Measurements from ENCODE around the gene AMIGO1. TPM values are rescaled to one million over a fixed set of nuclear protein-coding genes. Genes with fewer than 3 reads are reported as not detected.

AMIGO1 gene
- total RNA-seq, 1 experiment from 2014 or later, result 0.10 TPM

DNA sequence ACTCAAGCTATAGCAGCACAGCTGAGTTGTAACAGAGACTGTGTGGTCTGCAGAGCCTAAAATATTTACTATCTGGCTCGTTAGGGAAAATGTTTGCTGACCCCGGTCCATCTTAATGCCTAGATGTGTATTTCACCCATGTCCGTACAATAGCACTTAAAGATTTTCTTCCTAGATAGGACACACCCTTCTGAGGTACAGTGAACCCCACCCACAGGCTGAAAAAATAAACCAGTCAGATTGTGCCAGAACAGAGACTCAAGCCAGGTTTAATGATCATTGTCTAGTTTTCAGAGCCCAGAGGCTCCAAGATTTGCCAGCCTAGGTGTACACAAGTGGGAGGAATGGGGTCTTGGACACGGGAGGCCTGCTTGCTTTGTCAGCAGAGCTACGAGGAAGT, 5.6 kb downstream of the AMIGO1 start:
- H3K9me3 ChIP-seq (ENCODE audit: control insufficient read depth in 1 of 2, insufficient read depth in 1 of 2, low read depth in 1 of 2, low read length in 2 of 2), result no peaks in the 10 kb centered on the region
- no peak overlapping the region for H2AFZ ChIP-seq (ENCODE audit: low read depth, low read length, poor library complexity, severe bottlenecking)
- ChIA-PET POLR2A (no interaction called here), CTCF (interaction anchor here (0.7 to 2.3 kb wide), 2 partner anchors 10 kb away, joined by 3 to 8 read pairs; partner anchors contain the start of gene CYB561D1), RAD21 (ENCODE audit: low non-redundant PET in 1 of 2, low total read pairs in 2 of 2, uncharacterized antibody in 2 of 2, unreplicated experiment in 2 of 2) (no interaction called here)
- peaks cover 0 to 3% of the 10 kb centered on the region in 2 experiments; a peak in 1 of 4 replicates for H3K4me1 ChIP-seq (ENCODE audit: control insufficient read depth in 1 of 2, insufficient read depth in 2 of 2, low read length in 2 of 2)
- H3K9ac ChIP-seq (ENCODE audit: low read length), result no peak overlapping the region
- no peak overlapping the region for H3K4me3 ChIP-seq (replicated peaks in 1 of 2; ENCODE audit: low read depth in 1 of 2, low read length in 2 of 2)
- H3K27me3 ChIP-seq (ENCODE audit: insufficient read depth, low read length), result no peaks in the 10 kb centered on the region; the same call in 1 of the 2 replicates
- BruUV-seq (replicated peaks), result no TSS peak
- ATAC-seq (no peak), DNase-seq (ENCODE audit: low read depth, low spot score) (no peak)
- H4K20me1 ChIP-seq (ENCODE audit: insufficient read depth), result no peaks in the 10 kb centered on the region
- no peaks in the 10 kb centered on the region for H3K36me3 ChIP-seq (ENCODE audit: control insufficient read depth in 1 of 2, insufficient read depth in 2 of 2, low read length in 2 of 2)
- no peaks in the 10 kb centered on the region; the same call in 1 of the 2 replicates for H3K9me2 ChIP-seq (ENCODE audit: insufficient read depth)
- TF ChIP-seq, protein P1, sequence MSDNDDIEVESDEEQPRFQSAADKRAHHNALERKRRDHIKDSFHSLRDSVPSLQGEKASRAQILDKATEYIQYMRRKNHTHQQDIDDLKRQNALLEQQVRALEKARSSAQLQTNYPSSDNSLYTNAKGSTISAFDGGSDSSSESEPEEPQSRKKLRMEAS (IDR thresholded peaks at IDR 0.05), result no peak
- TF ChIP-seq ZFX (IDR thresholded peaks at IDR 0.05) (no peak), POLR2AphosphoS5 (IDR thresholded peaks at IDR 0.05; ENCODE audit: low read depth, low read length) (no peak), SRF (IDR thresholded peaks at IDR 0.05; ENCODE audit: low read depth) (no peak), POLR2A (IDR thresholded peaks at IDR 0.05; ENCODE audit: borderline replicate concordance, extremely low read depth, insufficient read depth, insufficient read length) (no peak), TCF7L2 (IDR thresholded peaks at IDR 0.05; ENCODE audit: borderline replicate concordance, extremely low read depth, insufficient read depth, insufficient read length) (no peak), EZH2 (IDR thresholded peaks at IDR 0.05) (no peak), EZH2phosphoT487 (IDR thresholded peaks at IDR 0.05; ENCODE audit: borderline replicate concordance) (no peak), ELF1 (IDR thresholded peaks at IDR 0.05; ENCODE audit: borderline replicate concordance, low read depth) (no peak), ZNF274 (IDR thresholded peaks at IDR 0.05; ENCODE audit: low read depth, low read length) (no peak), EGR1 (IDR thresholded peaks at IDR 0.05; ENCODE audit: low read depth) (no peak), JUND (IDR thresholded peaks at IDR 0.05) (no peak), YY1 (IDR thresholded peaks at IDR 0.05; ENCODE audit: extremely low read depth, insufficient replicate concordance, low read depth, low read length) (no peak), RAD21 (IDR thresholded peaks at IDR 0.05; ENCODE audit: low read depth) (no peak), FOSL1 (IDR thresholded peaks at IDR 0.05; ENCODE audit: low read depth) (no peak)
- TF ChIP-seq, protein P2, sequence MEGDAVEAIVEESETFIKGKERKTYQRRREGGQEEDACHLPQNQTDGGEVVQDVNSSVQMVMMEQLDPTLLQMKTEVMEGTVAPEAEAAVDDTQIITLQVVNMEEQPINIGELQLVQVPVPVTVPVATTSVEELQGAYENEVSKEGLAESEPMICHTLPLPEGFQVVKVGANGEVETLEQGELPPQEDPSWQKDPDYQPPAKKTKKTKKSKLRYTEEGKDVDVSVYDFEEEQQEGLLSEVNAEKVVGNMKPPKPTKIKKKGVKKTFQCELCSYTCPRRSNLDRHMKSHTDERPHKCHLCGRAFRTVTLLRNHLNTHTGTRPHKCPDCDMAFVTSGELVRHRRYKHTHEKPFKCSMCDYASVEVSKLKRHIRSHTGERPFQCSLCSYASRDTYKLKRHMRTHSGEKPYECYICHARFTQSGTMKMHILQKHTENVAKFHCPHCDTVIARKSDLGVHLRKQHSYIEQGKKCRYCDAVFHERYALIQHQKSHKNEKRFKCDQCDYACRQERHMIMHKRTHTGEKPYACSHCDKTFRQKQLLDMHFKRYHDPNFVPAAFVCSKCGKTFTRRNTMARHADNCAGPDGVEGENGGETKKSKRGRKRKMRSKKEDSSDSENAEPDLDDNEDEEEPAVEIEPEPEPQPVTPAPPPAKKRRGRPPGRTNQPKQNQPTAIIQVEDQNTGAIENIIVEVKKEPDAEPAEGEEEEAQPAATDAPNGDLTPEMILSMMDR (IDR thresholded peaks at IDR 0.05 in 2 of 3, conservative IDR thresholded peaks at IDR 0.05 in 1 of 3; ENCODE audit: borderline replicate concordance in 1 of 3, insufficient read depth in 1 of 3, low read depth in 2 of 3, low read length in 2 of 3), result no peak
- TF ChIP-seq, protein P3, sequence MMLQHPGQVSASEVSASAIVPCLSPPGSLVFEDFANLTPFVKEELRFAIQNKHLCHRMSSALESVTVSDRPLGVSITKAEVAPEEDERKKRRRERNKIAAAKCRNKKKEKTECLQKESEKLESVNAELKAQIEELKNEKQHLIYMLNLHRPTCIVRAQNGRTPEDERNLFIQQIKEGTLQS (IDR thresholded peaks at IDR 0.05), result no peak
- TF ChIP-seq, protein P4, sequence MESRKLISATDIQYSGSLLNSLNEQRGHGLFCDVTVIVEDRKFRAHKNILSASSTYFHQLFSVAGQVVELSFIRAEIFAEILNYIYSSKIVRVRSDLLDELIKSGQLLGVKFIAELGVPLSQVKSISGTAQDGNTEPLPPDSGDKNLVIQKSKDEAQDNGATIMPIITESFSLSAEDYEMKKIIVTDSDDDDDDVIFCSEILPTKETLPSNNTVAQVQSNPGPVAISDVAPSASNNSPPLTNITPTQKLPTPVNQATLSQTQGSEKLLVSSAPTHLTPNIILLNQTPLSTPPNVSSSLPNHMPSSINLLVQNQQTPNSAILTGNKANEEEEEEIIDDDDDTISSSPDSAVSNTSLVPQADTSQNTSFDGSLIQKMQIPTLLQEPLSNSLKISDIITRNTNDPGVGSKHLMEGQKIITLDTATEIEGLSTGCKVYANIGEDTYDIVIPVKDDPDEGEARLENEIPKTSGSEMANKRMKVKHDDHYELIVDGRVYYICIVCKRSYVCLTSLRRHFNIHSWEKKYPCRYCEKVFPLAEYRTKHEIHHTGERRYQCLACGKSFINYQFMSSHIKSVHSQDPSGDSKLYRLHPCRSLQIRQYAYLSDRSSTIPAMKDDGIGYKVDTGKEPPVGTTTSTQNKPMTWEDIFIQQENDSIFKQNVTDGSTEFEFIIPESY (IDR thresholded peaks at IDR 0.05; ENCODE audit: extremely low read depth, insufficient replicate concordance, low read length), result no peak
- TF ChIP-seq, protein P5, sequence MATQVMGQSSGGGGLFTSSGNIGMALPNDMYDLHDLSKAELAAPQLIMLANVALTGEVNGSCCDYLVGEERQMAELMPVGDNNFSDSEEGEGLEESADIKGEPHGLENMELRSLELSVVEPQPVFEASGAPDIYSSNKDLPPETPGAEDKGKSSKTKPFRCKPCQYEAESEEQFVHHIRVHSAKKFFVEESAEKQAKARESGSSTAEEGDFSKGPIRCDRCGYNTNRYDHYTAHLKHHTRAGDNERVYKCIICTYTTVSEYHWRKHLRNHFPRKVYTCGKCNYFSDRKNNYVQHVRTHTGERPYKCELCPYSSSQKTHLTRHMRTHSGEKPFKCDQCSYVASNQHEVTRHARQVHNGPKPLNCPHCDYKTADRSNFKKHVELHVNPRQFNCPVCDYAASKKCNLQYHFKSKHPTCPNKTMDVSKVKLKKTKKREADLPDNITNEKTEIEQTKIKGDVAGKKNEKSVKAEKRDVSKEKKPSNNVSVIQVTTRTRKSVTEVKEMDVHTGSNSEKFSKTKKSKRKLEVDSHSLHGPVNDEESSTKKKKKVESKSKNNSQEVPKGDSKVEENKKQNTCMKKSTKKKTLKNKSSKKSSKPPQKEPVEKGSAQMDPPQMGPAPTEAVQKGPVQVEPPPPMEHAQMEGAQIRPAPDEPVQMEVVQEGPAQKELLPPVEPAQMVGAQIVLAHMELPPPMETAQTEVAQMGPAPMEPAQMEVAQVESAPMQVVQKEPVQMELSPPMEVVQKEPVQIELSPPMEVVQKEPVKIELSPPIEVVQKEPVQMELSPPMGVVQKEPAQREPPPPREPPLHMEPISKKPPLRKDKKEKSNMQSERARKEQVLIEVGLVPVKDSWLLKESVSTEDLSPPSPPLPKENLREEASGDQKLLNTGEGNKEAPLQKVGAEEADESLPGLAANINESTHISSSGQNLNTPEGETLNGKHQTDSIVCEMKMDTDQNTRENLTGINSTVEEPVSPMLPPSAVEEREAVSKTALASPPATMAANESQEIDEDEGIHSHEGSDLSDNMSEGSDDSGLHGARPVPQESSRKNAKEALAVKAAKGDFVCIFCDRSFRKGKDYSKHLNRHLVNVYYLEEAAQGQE (IDR thresholded peaks at IDR 0.05; ENCODE audit: low read depth), result no peak
- H3K79me2 ChIP-seq (ENCODE audit: insufficient read depth, low read length), result no peaks in the 10 kb centered on the region
- no peak overlapping the region for H3K4me2 ChIP-seq (ENCODE audit: low read length)
- intact Hi-C loops (cut with micrococcal nuclease), result no loop called here
- no peak overlapping the region for H3K27ac ChIP-seq (ENCODE audit: low read depth, low read length)
